ENCODE data around the gene BCORL1. TPM values are rescaled to one million over a fixed set of nuclear protein-coding genes. Genes with fewer than 3 reads are reported as not detected.

The BCORL1 gene
- total RNA-seq = 1 to 10 TPM; 1.7 to 4.0 (median 2.7) TPM

- Histone ChIP-seq H3K27me3 (no peaks in the 10 kb centered on the region), H3K36me3 (no peaks in the 10 kb centered on the region), H3K27ac (peak within 1 kb of the TSS in 3 of 4 donors; percentile 62 to 81 (median 80)), H3K9me3 (no peaks in the 10 kb centered on the region), H3K4me1 (peaks cover 0 to 38% (median 0%) of the 10 kb centered on the region in 3 donors), H3K4me3 (no peak within 1 kb of the TSS)
- peak in 2 of 4 donors; percentile 70 to 78 for TF ChIP-seq POLR2A (IDR thresholded peaks at IDR 0.05)
- no peak for TF ChIP-seq CTCF (IDR thresholded peaks at IDR 0.05)
- peak; percentile 44 for DNase-seq
- 0 to 42% methylated on average over 16 to 41 of the region's 74 CpGs for WGBS, 2 donors
- intact Hi-C loops (cut with DNase I) = no loop called here
Measured at GRCh38 chrX:129982300-129983251, at the start of gene BCORL1. Gene BCORL1, plus strand, starts transcription at chrX:129982635. Its CDS starts 22,597 bp downstream, at chrX:130005232.

GRCh38 chrX:129932821-129933321 lies 49.6 kb upstream of the BCORL1 start:
- Histone ChIP-seq H3K4me1 (peaks cover 0 to 5% (median 0%) of the 10 kb centered on the region in 3 donors), H3K36me3 (peaks cover 0 to 13% (median 0%) of the 10 kb centered on the region in 3 donors), H3K27ac (peak overlapping the region; percentile 34 to 91 (median 81)), H3K9me3 (no peaks in the 10 kb centered on the region), H3K4me3 (peak overlapping the region; percentile 45 to 70 (median 60)), H3K27me3 (no peaks in the 10 kb centered on the region)
- TF ChIP-seq CTCF (IDR thresholded peaks at IDR 0.05) = no peak
- no peak for TF ChIP-seq POLR2A (IDR thresholded peaks at IDR 0.05)
- 60% methylated on average over 1 of the region's 47 CpGs; no CpG with 5 or more reads in 1 of the 2 donors for WGBS, 2 donors
- no peak for DNase-seq
- intact Hi-C loops (cut with DNase I) = no loop called here

- DNase-seq = no peak
- intact Hi-C loops (cut with DNase I) = no loop called here
- no peaks in the 10 kb centered on the region for H3K9me3 ChIP-seq
- peaks cover 0 to 5% (median 0%) of the 10 kb centered on the region in 3 donors for H3K4me1 ChIP-seq
- TF ChIP-seq POLR2A (IDR thresholded peaks at IDR 0.05) = no peak
- 27 to 63% methylated on average over 3 to 4 of the region's 7 CpGs for WGBS, 2 donors
- peaks cover 0 to 9% (median 0%) of the 10 kb centered on the region in 3 donors for H3K36me3 ChIP-seq
- H3K27me3 ChIP-seq = no peaks in the 10 kb centered on the region
- H3K4me3 ChIP-seq = no peak overlapping the region
- H3K27ac ChIP-seq = no peak overlapping the region
Measured at GRCh38 chrX:129933700-129934099, 48.7 kb upstream of the BCORL1 start.

GRCh38 chrX:129934461-129934860 lies 48.0 kb upstream of the BCORL1 start:
- intact Hi-C loops (cut with DNase I) = no loop called here

GRCh38 chrX:129934952-129935351 lies 47.5 kb upstream of the BCORL1 start:
- peaks cover 0 to 5% (median 0%) of the 10 kb centered on the region in 3 donors for H3K4me1 ChIP-seq
- H3K9me3 ChIP-seq = no peaks in the 10 kb centered on the region
- no peak overlapping the region for H3K4me3 ChIP-seq
- H3K27me3 ChIP-seq = peaks cover 0 to 4% (median 0%) of the 10 kb centered on the region in 4 donors
- intact Hi-C loops (cut with DNase I) = no loop called here
- DNase-seq = no peak
- H3K36me3 ChIP-seq = no peaks in the 10 kb centered on the region
- no peak overlapping the region for H3K27ac ChIP-seq
- WGBS, 2 donors = 69 to 72% methylated on average over 5 of the region's 5 CpGs
- TF ChIP-seq CTCF (IDR thresholded peaks at IDR 0.05) (no peak), POLR2A (IDR thresholded peaks at IDR 0.05) (no peak)

More at GRCh38 chrX:129934461-129934860, 48.0 kb upstream of the BCORL1 start:
- no peaks in the 10 kb centered on the region for H3K9me3 ChIP-seq
- TF ChIP-seq POLR2A (IDR thresholded peaks at IDR 0.05) (no peak), CTCF (IDR thresholded peaks at IDR 0.05) (no peak)
- no peak overlapping the region for H3K27ac ChIP-seq
- no peaks in the 10 kb centered on the region for H3K27me3 ChIP-seq
- H3K4me1 ChIP-seq = peaks cover 0 to 5% (median 0%) of the 10 kb centered on the region in 3 donors
- 81 to 90% methylated on average over 5 to 6 of the region's 10 CpGs for WGBS, 2 donors
- H3K36me3 ChIP-seq = peaks cover 0 to 2% (median 0%) of the 10 kb centered on the region in 3 donors
- no peak for DNase-seq
- no peak overlapping the region for H3K4me3 ChIP-seq

Measured in esophagus squamous epithelium (tissue), 5 donors.